ENCODE results near the gene NCBP2.

Gene NCBP2

DNA sequence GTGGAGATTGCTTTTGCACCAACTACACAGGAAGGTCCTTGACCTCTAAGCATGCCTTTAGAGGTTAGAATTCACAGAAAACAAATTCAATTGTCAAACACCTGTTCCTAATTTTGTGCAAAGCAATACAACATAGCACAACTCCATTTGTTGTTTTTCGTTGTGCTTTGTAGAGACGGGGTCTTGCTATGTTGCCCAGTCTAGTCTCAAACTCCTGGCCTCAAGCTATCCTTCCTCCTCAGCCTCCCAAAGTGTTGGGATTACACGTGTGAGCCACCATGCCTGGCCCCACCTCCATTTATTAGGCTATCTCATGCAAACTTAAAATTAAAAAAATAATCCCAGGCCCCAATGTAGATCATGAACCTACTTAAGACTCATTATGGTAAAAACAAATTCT lies 6.0 kb downstream of the NCBP2 start:
- no peak for DNase-seq

DNA sequence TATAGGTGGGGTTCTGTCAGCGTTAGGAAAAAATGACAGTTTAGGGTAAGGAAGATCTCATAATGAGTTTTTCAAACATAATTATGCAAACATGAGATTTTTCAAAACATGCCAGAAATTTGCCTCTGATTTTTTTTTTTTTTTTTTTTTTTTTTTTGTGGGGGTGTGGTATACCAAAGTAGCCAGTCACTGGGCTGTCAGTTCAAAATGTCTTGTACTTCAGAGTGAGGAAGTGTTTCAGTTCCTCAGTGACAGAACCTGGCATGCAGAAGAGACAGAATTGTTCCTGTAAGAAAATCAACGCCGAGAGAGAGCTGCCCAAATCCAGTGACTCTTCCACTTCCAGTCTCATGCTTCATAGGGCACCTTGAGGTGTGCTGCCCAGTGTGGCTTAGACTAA lies 9.7 kb downstream of the NCBP2 start:
- DNase-seq = no peak

- DNase-seq = no peak
Measured at GRCh38 chr3:196931828-196932587, 10.3 kb downstream of the NCBP2 start.

- no peak for DNase-seq
Measured at GRCh38 chr3:196931157-196931556, 11.2 kb downstream of the NCBP2 start.

DNA sequence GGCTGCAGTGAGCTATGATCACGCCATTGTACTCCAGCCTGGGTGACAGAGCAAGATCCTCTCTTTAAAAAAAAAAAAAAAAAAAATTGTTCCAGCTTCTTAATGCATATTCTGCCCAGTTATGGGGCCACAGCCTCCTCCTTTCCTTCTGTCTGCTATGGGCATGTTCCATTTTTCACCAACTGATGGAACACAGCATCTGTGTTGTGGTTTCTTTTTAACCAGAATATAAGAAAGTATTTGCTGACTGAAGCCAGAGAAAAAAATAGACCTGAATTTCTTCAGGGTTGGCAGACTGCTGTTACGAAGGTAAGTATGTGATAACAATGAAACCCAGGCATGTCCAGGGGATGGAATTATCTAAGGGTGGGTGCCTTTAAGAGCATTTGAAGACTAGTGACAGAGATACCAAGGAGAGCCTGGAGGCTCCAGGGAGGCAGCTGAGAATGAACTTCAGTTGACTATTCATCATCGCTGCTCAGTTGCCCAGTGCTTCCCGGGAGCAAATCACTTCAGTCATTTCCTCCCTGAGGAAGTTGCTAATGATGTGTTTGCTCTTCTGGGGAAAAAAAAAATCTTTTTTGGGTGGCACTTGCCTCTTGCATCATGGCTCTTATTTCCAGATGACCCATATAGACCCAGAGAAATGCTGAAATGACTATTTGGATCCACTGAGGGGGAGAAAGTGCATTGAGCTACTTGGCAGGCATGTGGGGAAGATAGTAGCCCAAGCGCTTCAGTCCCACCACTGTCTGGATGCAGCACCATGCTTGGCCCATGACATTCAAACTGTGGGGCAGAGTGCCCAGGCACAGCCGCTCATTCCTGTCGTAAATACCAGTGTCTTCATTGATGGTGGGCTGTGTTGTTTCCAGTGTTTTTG lies 14.5 kb downstream of the NCBP2 start:
- DNase-seq = no peak

DNA sequence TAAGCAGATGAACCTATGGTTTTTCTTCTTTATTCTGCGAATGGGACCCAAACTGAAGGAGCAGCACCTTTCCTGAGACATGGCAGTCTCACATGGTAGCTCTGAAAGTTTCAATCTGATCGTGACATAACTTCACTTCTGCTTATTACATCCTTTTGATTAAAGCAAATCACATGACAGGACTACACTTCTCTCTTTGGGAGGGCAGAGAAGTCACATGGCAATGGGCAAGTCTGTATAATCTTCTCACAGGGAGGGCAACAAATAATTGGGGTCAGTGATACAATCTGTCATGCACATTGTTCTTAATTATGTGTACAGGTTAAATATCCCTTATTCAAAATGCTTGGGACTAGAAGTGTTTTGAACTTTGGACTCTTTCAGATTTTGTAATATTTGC lies 21.6 kb downstream of the NCBP2 start:
- DNase-seq = no peak

- peak; percentile 28 to 43 for DNase-seq
Measured at GRCh38 chr3:196918968-196919367, 23.4 kb downstream of the NCBP2 start.

- DNase-seq = no peak
Measured at GRCh38 chr3:196916995-196917394, 25.3 kb downstream of the NCBP2 start.

DNA sequence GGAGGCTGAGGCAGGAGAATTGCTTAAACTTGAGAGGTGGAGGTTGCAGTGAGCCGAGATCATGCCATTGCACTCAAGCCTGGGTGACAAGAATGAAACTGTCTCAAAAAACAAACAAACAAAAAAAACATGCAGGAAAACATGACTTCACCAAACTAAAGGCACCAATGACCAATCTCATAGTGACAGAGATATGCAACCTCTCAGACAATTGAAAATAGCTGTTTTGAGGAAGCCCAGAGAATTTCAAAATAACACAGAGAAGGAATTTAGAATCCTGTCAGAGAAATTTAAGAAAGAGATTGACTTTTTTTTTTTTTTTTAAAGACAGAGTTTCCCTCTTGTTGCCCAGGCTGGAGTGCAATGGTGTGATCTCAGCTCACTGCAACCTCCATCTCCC lies 26.1 kb downstream of the NCBP2 start:
- DNase-seq = no peak

DNA sequence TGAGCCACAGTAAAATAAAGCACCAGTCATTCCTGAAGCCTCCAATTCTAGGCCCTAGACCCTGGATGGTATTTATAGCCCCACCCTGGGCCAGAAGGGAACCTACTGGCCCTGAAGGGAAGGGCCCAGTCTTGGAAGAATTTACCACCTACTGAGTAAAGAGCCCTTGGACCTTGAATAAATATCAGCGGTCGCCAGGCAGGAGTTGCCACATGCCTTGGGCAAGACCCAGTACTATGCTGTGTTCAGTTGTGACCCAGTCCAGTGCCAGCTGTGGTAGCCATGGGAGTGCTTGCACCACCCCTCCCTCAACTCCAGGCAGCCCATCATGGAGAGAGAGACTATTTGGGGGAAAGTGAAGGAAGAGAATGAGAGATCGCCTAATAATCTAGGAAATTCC lies 27.0 kb downstream of the NCBP2 start:
- DNase-seq = no peak

GRCh38 chr3:196914866-196915265 lies 27.5 kb downstream of the NCBP2 start:
- no peak for DNase-seq

DNA sequence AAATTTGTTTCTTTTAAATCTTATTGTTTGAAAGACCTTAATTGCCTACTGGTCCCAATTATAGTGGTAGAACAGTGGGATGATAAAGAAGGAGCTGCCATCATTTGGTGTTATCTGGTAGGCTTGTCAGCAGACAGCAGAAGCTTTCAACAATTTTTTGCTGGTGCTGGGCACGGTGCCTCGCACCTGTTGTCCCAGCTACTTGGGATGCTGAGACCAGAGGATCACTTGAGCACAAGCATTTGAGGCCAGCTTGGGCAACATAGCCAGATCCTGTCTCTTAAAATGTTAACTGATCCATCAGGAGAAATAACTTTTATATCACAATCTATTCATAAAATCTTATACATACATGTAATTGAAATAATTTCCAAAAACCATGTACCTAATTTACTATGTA lies 38.6 kb downstream of the NCBP2 start:
- DNase-seq = no peak

DNA sequence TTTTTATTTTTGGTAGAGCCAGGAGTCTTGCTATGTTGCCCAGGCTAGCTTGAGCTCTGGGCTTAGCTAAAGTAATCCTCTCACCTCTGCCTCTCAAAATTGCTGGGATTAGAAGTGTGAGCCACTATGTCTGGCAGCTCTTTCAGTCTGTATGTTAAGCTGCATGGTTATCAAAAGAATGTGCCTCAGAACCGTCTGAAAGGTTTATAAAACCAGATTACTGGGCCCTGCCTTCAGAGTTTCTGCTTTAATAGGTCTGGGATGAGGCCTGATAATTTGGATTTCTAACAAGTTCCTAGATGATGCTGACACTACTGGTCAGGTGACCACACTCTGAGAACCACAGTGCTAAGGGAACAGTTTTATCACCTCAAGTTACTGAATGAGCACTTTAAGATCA lies 40.0 kb downstream of the NCBP2 start:
- DNase-seq = no peak

- no peak for DNase-seq
Measured at GRCh38 chr3:196901768-196902167, 40.6 kb downstream of the NCBP2 start.

DNA sequence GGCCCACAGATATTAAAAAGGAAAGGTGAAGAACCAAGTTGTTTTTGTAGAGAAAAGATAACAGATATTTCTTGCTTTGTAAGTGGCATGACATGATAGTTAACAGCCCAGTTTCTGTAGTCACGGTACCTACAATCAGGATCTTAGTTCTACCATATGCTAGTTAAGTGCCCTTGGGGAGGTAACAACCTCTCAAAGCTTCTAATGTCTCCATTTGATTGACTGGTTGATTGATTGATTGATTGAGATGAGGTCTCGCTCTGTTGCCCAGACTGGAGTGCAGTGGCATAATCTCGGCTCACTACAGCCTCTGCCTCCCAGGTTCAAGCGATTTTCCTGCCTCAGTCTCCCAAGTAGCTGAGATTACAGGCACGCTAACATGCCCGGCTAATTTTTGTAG lies 46.1 kb downstream of the NCBP2 start:
- DNase-seq = no peak

DNA sequence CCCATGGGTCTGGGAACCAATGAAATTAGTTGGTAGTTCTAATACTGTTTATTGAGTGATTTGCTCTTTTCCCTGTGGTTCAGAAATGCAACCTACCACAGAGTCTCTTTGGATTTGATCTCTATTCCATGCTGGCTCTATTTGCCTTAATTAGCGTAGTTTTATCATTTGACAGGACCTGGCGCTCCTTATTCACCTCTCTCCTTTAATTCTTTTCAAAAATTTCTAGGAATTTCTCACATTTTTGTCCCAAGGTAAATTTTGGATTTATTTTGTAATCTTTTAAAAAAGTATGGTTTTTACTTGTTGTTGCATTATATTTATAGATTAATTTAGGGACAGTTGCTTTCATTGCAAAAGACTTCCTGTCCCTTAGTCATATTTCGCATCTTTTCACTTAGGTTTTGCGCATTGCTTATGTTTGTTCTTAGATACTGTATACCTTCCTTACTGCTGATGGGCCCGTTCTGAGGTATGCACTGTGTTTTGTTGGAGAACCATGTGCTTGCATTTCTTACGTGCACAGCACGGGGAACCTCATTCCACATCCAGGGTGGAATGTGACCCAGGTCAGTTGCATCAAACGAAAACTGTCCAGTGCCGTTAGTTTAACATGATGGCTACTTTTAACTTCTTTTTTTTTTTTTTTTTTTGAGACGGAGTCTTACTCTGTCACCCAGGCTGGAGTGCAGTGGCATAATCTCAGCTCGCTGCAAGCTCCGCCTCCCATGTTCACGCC lies 47.6 kb downstream of the NCBP2 start:
- no peak for DNase-seq

GRCh38 chr3:196889844-196890708 lies 52.3 kb downstream of the NCBP2 start:
- no peak for DNase-seq

GRCh38 chr3:196886144-196886543 lies 56.2 kb downstream of the NCBP2 start:
- no peak for DNase-seq
